ENCODE measurements around the gene DCANP1.
A peak's percentile ranks its signal among the peaks of the same experiment; 100 is the strongest.

Gene DCANP1

GRCh38 chr5:135484674-135485086 lies 37.5 kb upstream of the DCANP1 start:
- DNase-seq: no peak
- Mint-ChIP-seq H3K9me3 (no peaks in the 10 kb centered on the region), H3K27me3 (peaks cover 51% of the 10 kb centered on the region), H3K4me1 (peaks cover 18% of the 10 kb centered on the region), H3K4me3 (no peak overlapping the region), H3K27ac (no peak overlapping the region)
- no peak for ATAC-seq

- Mint-ChIP-seq H3K27ac (no peak overlapping the region), H3K27me3 (peaks cover 42% of the 10 kb centered on the region)
Observed at GRCh38 chr5:135483254-135483653, 36.1 kb upstream of the DCANP1 start.

GRCh38 chr5:135482381-135482933 lies 35.3 kb upstream of the DCANP1 start:
- Mint-ChIP-seq H3K27me3 (peaks cover 34% of the 10 kb centered on the region), H3K4me1 (no peaks in the 10 kb centered on the region), H3K4me3 (no peak overlapping the region), H3K9me3 (no peaks in the 10 kb centered on the region), H3K27ac (no peak overlapping the region)
- ATAC-seq (no peak), DNase-seq (no peak)

More at GRCh38 chr5:135483254-135483653, 36.1 kb upstream of the DCANP1 start:
- ATAC-seq: no peak
- H3K4me3 Mint-ChIP-seq: no peak overlapping the region
- H3K9me3 Mint-ChIP-seq: no peaks in the 10 kb centered on the region
- H3K4me1 Mint-ChIP-seq: peaks cover 4% of the 10 kb centered on the region
- no peak for DNase-seq

- Mint-ChIP-seq H3K9me3 (no peaks in the 10 kb centered on the region), H3K4me1 (no peaks in the 10 kb centered on the region), H3K27ac (no peak overlapping the region), H3K4me3 (no peak overlapping the region), H3K27me3 (peaks cover 31% of the 10 kb centered on the region)
- DNase-seq: no peak
- no peak for ATAC-seq
Observed at GRCh38 chr5:135481909-135482311, 34.8 kb upstream of the DCANP1 start.

DNA sequence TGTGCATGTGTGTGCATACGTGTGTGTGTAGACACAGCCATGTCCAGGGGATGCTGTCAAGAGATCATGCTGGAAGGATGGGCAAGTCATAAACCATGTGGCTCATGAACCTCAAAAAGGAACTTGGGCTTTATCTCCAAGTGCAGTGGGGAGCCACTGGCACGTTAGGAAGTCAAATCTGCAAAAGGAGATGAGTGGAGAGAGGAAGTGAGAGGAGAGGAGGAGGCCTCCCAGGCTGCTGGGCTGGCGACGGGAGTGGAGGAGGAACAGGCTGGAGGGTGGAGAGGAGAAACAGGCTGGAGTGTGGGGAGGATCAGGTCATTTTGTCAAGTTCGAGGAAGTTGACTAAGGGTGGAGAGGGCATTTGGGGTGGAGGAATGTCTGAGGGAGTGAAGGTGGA lies 34.2 kb upstream of the DCANP1 start:
- ATAC-seq: no peak
- Mint-ChIP-seq H3K4me1 (no peaks in the 10 kb centered on the region), H3K27ac (no peak overlapping the region), H3K9me3 (no peaks in the 10 kb centered on the region), H3K27me3 (peaks cover 31% of the 10 kb centered on the region), H3K4me3 (no peak overlapping the region)
- DNase-seq: no peak

- Mint-ChIP-seq H3K4me1 (no peaks in the 10 kb centered on the region), H3K27me3 (peaks cover 27% of the 10 kb centered on the region), H3K9me3 (no peaks in the 10 kb centered on the region), H3K27ac (no peak overlapping the region), H3K4me3 (no peak overlapping the region)
- DNase-seq (no peak), ATAC-seq (no peak)
Observed at GRCh38 chr5:135480511-135480910, 33.4 kb upstream of the DCANP1 start.

DNA sequence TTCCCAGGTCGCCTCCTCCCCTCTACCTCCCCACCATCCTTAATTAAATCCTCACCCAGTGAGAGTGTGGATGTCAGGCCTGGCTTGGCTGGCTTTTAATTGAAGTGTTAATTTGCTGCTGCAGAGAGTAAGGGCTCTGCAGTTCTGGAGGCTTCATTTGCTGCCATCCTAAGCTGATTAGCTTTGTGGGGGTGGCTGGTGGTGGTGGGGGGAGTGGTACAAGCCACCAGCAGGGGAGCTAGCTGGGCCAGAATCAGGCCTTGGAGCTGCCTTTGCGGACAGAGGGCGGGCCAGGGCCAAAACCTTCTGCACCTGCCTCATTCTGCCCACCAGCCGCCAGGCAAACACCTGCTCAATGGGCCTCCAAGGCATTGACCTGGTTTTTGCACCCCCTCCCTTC lies 31.8 kb upstream of the DCANP1 start:
- Mint-ChIP-seq H3K4me3 (no peak overlapping the region), H3K4me1 (no peaks in the 10 kb centered on the region), H3K9me3 (no peaks in the 10 kb centered on the region), H3K27ac (no peak overlapping the region), H3K27me3 (peaks cover 25% of the 10 kb centered on the region)
- no peak for ATAC-seq
- no peak for DNase-seq

- no peak for DNase-seq
- H3K27me3 Mint-ChIP-seq: peaks cover 31% of the 10 kb centered on the region
- no peak overlapping the region for H3K27ac Mint-ChIP-seq
- no peaks in the 10 kb centered on the region for H3K9me3 Mint-ChIP-seq
- peak; percentile 27 for ATAC-seq
- no peaks in the 10 kb centered on the region for H3K4me1 Mint-ChIP-seq
- H3K4me3 Mint-ChIP-seq: no peak overlapping the region
Observed at GRCh38 chr5:135477613-135478066, 30.5 kb upstream of the DCANP1 start.

- Mint-ChIP-seq H3K4me1 (no peaks in the 10 kb centered on the region), H3K27me3 (peaks cover 31% of the 10 kb centered on the region)
- DNase-seq: no peak
Observed at GRCh38 chr5:135476615-135477581, 29.8 kb upstream of the DCANP1 start.

DNA sequence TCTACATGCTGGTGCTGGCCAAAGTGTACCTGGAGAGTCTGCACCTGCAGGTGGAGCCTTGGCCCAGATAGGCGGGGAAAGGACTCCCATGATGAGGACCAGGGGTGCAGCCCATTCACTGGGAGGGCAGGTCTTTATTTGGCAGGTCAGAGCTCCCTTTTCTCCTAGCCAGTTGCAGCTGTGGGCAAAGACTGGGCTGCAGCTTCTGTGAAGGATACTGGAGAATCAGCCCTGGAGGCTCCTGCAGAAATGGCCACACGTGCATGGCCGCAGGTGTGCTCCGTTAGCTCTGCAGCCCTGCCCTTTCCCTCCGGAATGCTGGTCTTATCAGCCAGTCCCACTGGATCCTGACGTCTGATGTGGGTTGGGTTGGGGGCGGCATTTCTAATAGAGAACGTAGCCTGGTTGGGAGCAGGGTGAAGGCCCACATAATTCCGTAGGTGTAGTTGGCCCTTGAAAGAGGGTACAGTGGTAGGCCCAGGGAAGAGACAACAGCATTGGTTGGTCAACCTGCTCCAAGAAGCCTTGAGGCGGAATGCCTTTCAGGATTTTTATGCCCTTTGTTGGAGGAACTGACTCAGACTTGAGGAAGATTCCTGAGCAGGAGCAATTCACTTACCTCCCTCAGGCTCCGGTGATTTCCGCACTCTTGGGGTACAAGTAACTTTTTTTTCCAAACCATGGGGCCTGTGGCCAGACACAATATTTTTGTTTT lies 27.0 kb upstream of the DCANP1 start:
- Mint-ChIP-seq H3K9me3 (no peaks in the 10 kb centered on the region), H3K4me1 (no peaks in the 10 kb centered on the region), H3K27me3 (peaks cover 44% of the 10 kb centered on the region), H3K4me3 (no peak overlapping the region), H3K27ac (no peak overlapping the region)
- no peak for DNase-seq
- no peak for ATAC-seq

More at GRCh38 chr5:135476615-135477581, 29.8 kb upstream of the DCANP1 start:
- Mint-ChIP-seq H3K27ac (no peak overlapping the region), H3K4me3 (no peak overlapping the region), H3K9me3 (no peaks in the 10 kb centered on the region)
- no peak for ATAC-seq

- Mint-ChIP-seq H3K4me1 (no peaks in the 10 kb centered on the region), H3K27ac (peak overlapping the region in 1 of 2 donors; percentile 4), H3K27me3 (peaks cover 60% of the 10 kb centered on the region), H3K9me3 (no peaks in the 10 kb centered on the region), H3K4me3 (no peak overlapping the region)
- ATAC-seq (no peak), DNase-seq (no peak)
Observed at GRCh38 chr5:135472141-135472540, 25.0 kb upstream of the DCANP1 start.

- peaks cover 60% of the 10 kb centered on the region for H3K27me3 Mint-ChIP-seq
- DNase-seq (no peak), ATAC-seq (no peak)
- H3K9me3 Mint-ChIP-seq: no peaks in the 10 kb centered on the region
- no peak overlapping the region for H3K4me3 Mint-ChIP-seq
- no peaks in the 10 kb centered on the region for H3K4me1 Mint-ChIP-seq
- no peak overlapping the region for H3K27ac Mint-ChIP-seq
Observed at GRCh38 chr5:135471726-135472125, 24.6 kb upstream of the DCANP1 start.

GRCh38 chr5:135469911-135470310 lies 22.8 kb upstream of the DCANP1 start:
- Mint-ChIP-seq H3K4me3 (no peak overlapping the region), H3K9me3 (no peaks in the 10 kb centered on the region), H3K4me1 (peaks cover 8% of the 10 kb centered on the region), H3K27me3 (peaks cover 66% of the 10 kb centered on the region), H3K27ac (no peak overlapping the region)
- no peak for ATAC-seq
- no peak for DNase-seq

DNA sequence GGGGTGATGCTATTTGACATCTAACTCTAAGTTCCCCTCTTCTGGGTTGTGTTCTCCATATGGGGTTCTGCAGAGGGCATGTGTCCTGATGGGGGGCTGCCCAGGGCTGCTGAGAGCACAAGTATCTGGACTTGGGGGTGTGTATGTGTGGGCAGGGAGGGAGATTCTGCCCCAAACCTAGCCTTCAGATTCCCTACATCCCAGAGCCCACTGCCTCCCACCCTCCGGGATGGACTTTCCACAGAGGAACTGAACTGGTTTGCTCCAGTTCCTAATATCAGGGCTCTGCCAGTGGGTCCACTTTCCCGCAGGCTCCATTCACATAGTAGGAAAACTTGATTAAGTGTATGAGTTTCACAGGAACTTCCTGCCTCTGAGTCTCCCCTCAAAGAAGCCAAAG lies 21.4 kb upstream of the DCANP1 start:
- H3K4me3 Mint-ChIP-seq: no peak overlapping the region
- DNase-seq (no peak), ATAC-seq (no peak)
- H3K9me3 Mint-ChIP-seq: no peaks in the 10 kb centered on the region
- H3K27ac Mint-ChIP-seq: no peak overlapping the region
- H3K4me1 Mint-ChIP-seq: peaks cover 8% of the 10 kb centered on the region
- peaks cover 65% of the 10 kb centered on the region for H3K27me3 Mint-ChIP-seq

GRCh38 chr5:135467871-135468485 lies 20.8 kb upstream of the DCANP1 start:
- Mint-ChIP-seq H3K4me1 (peaks cover 8% of the 10 kb centered on the region), H3K27me3 (peaks cover 62% of the 10 kb centered on the region), H3K4me3 (no peak overlapping the region), H3K27ac (no peak overlapping the region), H3K9me3 (no peaks in the 10 kb centered on the region)
- DNase-seq: no peak
- ATAC-seq: no peak
